GM12878 (cell line): ENCODE data around the gene ATL2. TPM values are rescaled to one million over a fixed set of nuclear protein-coding genes. Genes with fewer than 3 reads are reported as not detected.

Source experiments
- ATAC-seq: fragments of 200-7000 bp; cut with Tn5 transposase; 3 replicates; pipeline ENCODE4 v1.9.1; 2020; ENCODE audit warnings: mild to moderate bottlenecking, moderate library complexity
- BruUV-seq: library from RNA; stranded (reverse); fragments of 400-500 nt; replicated peaks from 2 replicates; lab custom pipeline; 2021; lab: Mats Ljungman, UMichigan
- CTCF ChIA-PET: fragments of 300-600 bp; sonication (Branson Sonifier 250); formaldehyde crosslinking; extraction: SDS; loops from one replicate; lab custom pipeline; 2021; ENCODE audit warnings: inconsistent platforms; lab: Yijun Ruan, JAX
- POLR2A ChIA-PET: fragments of 350-600 bp; formaldehyde crosslinking; extraction: SDS; loops from one replicate; lab custom pipeline; 2021; ENCODE audit warnings: inconsistent platforms; lab: Charles Lee
- RAD21 ChIA-PET: fragments of 300-600 bp; sonication (Branson Sonifier 250); formaldehyde crosslinking; loops from one replicate; lab custom pipeline; 2023; ENCODE audit warnings: antibody characterized with exemption; ENCODE audit not compliant: unreplicated experiment; lab: Charles Lee
- SMC1A ChIA-PET: fragments of 300-600 bp; sonication (Branson Sonifier 250); formaldehyde crosslinking; loops from one replicate; lab custom pipeline; 2023; ENCODE audit not compliant: unreplicated experiment, uncharacterized antibody; lab: Charles Lee
- DNase-seq: peaks from one replicate; pipeline ENCODE4 v3.0.0-alpha.2; 2011; ENCODE audit warnings: low read depth, low spot score
- FAIRE-seq: peaks from 3 replicates; lab custom pipeline; 2011; peaks lifted over from hg19 to GRCh38; lab: Jason Lieb, UNC
- H2AFZ ChIP-seq: 2 replicates; pipeline ENCODE4 v1.6.0; 2011; ENCODE audit warnings: low read depth, low read length, control low read depth; ENCODE audit not compliant: control insufficient read depth
- H3K27ac ChIP-seq: 2 replicates; pipeline ENCODE4 v1.5.1; 2011; ENCODE audit warnings: control low read depth; ENCODE audit not compliant: control insufficient read depth, insufficient read depth
- H3K27me3 ChIP-seq, 2 experiments: replicated peaks in 1 of 2; 2 replicates each; pipeline versions ENCODE4 v1.6.0 to v1.6.1; 2011; ENCODE audit warnings: low read length in 1 of 2; ENCODE audit not compliant: control insufficient read depth in 2 of 2, insufficient read depth in 2 of 2
- H3K36me3 ChIP-seq, 2 experiments: 2 replicates each; pipeline ENCODE4 v1.5.1; 2011; ENCODE audit warnings: low read length in 1 of 2; ENCODE audit not compliant: control insufficient read depth in 2 of 2, insufficient read depth in 2 of 2
- H3K4me1 ChIP-seq: 2 replicates; pipeline ENCODE4 v1.6.1; 2011; ENCODE audit warnings: mild to moderate bottlenecking, low read length, moderate library complexity, mixed read lengths; ENCODE audit not compliant: control insufficient read depth, insufficient read depth
- H3K4me2 ChIP-seq: 2 replicates; pipeline ENCODE4 v1.6.0; 2011; ENCODE audit warnings: control low read depth; ENCODE audit not compliant: control insufficient read depth, insufficient read depth
- H3K4me3 ChIP-seq: fragments of 200-600 bp; sonication (generic); 2 replicates; pipeline ENCODE4 v1.5.1; 2016
- H3K79me2 ChIP-seq: 2 replicates; pipeline ENCODE4 v1.6.0; 2011; ENCODE audit warnings: low read length; ENCODE audit not compliant: control insufficient read depth, insufficient read depth
- H3K9ac ChIP-seq: 2 replicates; pipeline ENCODE4 v1.8.0; 2011; ENCODE audit warnings: low read length, control low read depth, mixed read lengths; ENCODE audit not compliant: control insufficient read depth, insufficient read depth
- H3K9me3 ChIP-seq: replicated peaks from 3 replicates; pipeline ENCODE4 v1.5.1; 2011; ENCODE audit warnings: mild to moderate bottlenecking, low read length; ENCODE audit not compliant: control insufficient read depth, insufficient read depth
- H4K20me1 ChIP-seq: 2 replicates; pipeline ENCODE4 v1.6.0; 2011; ENCODE audit not compliant: control insufficient read depth, insufficient read depth
- ASH2L ChIP-seq: fragments of 300-600, 200-600 bp; sonication (generic); IDR thresholded peaks from 2 replicates; pipeline ENCODE4 v1.6.1; 2017; ENCODE audit warnings: low read depth, mild to moderate bottlenecking, borderline replicate concordance
- CBX5 ChIP-seq: sonication (generic); IDR thresholded peaks from 2 replicates; pipeline ENCODE4 v1.6.1; 2016; ENCODE audit warnings: low read depth, moderate library complexity, mild to moderate bottlenecking, inconsistent platforms
- EED ChIP-seq: sonication (generic); IDR thresholded peaks from 2 replicates; pipeline ENCODE4 v1.6.1; 2016; ENCODE audit warnings: antibody characterized with exemption, low read depth
- FOXM1 ChIP-seq: IDR thresholded peaks from 2 replicates; pipeline ENCODE4 v1.6.1; 2012; ENCODE audit warnings: low read depth, mild to moderate bottlenecking, inconsistent platforms, low read length, moderate library complexity
- HSF1 ChIP-seq: fragments of 150-350 bp; IDR thresholded peaks from 2 replicates; pipeline ENCODE4 v1.6.1; 2014; ENCODE audit warnings: mild to moderate bottlenecking, low read depth, low read length
- IRF5 ChIP-seq: fragments of 450-650 bp; IDR thresholded peaks from 2 replicates; pipeline ENCODE4 v1.6.1; 2017; ENCODE audit warnings: borderline replicate concordance
- MEF2B ChIP-seq: fragments of 450-650 bp; IDR thresholded peaks from 2 replicates; pipeline ENCODE4 v1.6.1; 2018; ENCODE audit warnings: mild to moderate bottlenecking, moderate library complexity; ENCODE audit not compliant: partially characterized antibody, poor library complexity, severe bottlenecking
- NFXL1 ChIP-seq: fragments of 450-650 bp; IDR thresholded peaks from 2 replicates; pipeline ENCODE4 v1.6.1; 2017; ENCODE audit warnings: antibody characterized with exemption, mild to moderate bottlenecking, borderline replicate concordance
- SMAD1 ChIP-seq: fragments of 450-650 bp; IDR thresholded peaks from 2 replicates; pipeline ENCODE4 v1.6.1; 2018; ENCODE audit warnings: mild to moderate bottlenecking, low read depth; ENCODE audit not compliant: partially characterized antibody
- STAT1 ChIP-seq: fragments of 450-650 bp; conservative IDR thresholded peaks from 2 replicates; pipeline ENCODE4 v1.6.1; 2014; ENCODE audit warnings: antibody characterized with exemption, mild to moderate bottlenecking
- STAT3 ChIP-seq: IDR thresholded peaks from 2 replicates; pipeline ENCODE4 v1.6.1; 2011; ENCODE audit warnings: low read depth, low read length, improper control_type of control experiment
- TARDBP ChIP-seq: IDR thresholded peaks from 2 replicates; pipeline ENCODE4 v1.6.1; 2016; ENCODE audit warnings: borderline replicate concordance
- ZNF274 ChIP-seq: IDR thresholded peaks from one replicate; pipeline ENCODE4 v1.8.0; 2011; ENCODE audit not compliant: insufficient read length, insufficient read depth
- WGBS: methylation state at CpG from one replicate; pipeline ENCODE4 v1.1.6; 2016; ENCODE audit warnings: low lambda C conversion rate; ENCODE audit not compliant: insufficient replicate concordance, insufficient coverage; ENCODE audit errors: missing lambda C conversion rate; 5-methylcytosine and 5-hydroxymethylcytosine counted together
- in situ Hi-C: fragments of 300-500 bp; cut with MboI; formaldehyde crosslinking; loops from 9 replicates; pipeline ENCODE4 v1.14.3; 2018; ENCODE audit warnings: mixed read lengths
- intact Hi-C: fragments of 100-400 bp; cut with micrococcal nuclease; formaldehyde crosslinking; loops from one replicate; pipeline ENCODE4 v1.14.2; 2022; ENCODE audit not compliant: unreplicated experiment
- polyA plus RNA-seq, 11 experiments: library from polyadenylated mRNA; depleted of rRNA in 4 of 11; unstranded in 6 of 11; stranded (reverse) in 5 of 11; fragments of >200 nt; fragmentation: Nextera tagmentation in 4 of 11; fragmentation: Illumina TruSeq in 1 of 11; extraction: Ambion mirVana in 4 of 11; extraction: Trizol in 1 of 11; gene quantifications; 1 replicate in 1 of 11; 2 replicates in 10 of 11; pipeline versions ENCODE4 v1.2.1 to v1.2.3, GENCODE V29; 2011 to 2016; ENCODE audit warnings: inconsistent platforms in 2 of 11, missing spikeins in 2 of 11, low read depth in 1 of 11
- total RNA-seq, 4 experiments: library from RNA; depleted of rRNA in 3 of 4; stranded (reverse); fragments of >200 nt in 3 of 4; fragmentation: Illumina TruSeq in 1 of 4; extraction: Trizol in 1 of 4; gene quantifications; 2 replicates each; pipeline versions ENCODE4 v1.2.1 to v1.2.3, GENCODE V29; 2013 to 2021

Gene ATL2
- total and polyA plus RNA-seq, 10 of the 15 experiments (the other 5 are each of a cell fraction or from before 2014, with no cell fraction given): 8.6 to 51.5 (median 41.8) TPM

GRCh38 chr2:38407111-38407682 lies 30.1 kb upstream of the ATL2 start:
- H3K27ac ChIP-seq: no peak overlapping the region
- no peaks in the 10 kb centered on the region for H4K20me1 ChIP-seq
- H3K4me2 ChIP-seq: no peak overlapping the region; the same call in 1 of the 2 replicates
- in situ Hi-C loops (no loop called here), intact Hi-C loops (no loop called here)
- 60% methylated on average over 4 of the region's 4 CpGs for WGBS
- H3K9ac ChIP-seq: no peak overlapping the region
- ATAC-seq: no peak
- ChIA-PET POLR2A (interaction anchor here (0.8 kb wide), 1 partner anchor 29 kb away, joined by 3 read pairs; no protein-coding TSS in a partner anchor), RAD21 (no interaction called here), CTCF (interaction anchor here (0.8 to 2.1 kb wide), 2 partner anchors 32 to 92 kb away, joined by 3 to 6 read pairs; no protein-coding TSS in a partner anchor), SMC1A (interaction anchor here (0.6 to 1.4 kb wide), 3 partner anchors 12 to 41 kb away, joined by 3 read pairs; no protein-coding TSS in a partner anchor)
- H3K9me3 ChIP-seq: peaks cover under 1% of the 10 kb centered on the region; the same call in 1 of the 3 replicates
- TF ChIP-seq EED (no peak), STAT1 (no peak), FOXM1 (no peak), IRF5 (no peak), MEF2B (no peak), HSF1 (no peak), NFXL1 (no peak), ZNF274 (no peak), TARDBP (no peak), SMAD1 (no peak), CBX5 (no peak), ASH2L (no peak), STAT3 (no peak)
- no peaks in the 10 kb centered on the region for H3K27me3 ChIP-seq
- BruUV-seq: no TSS peak
- H3K4me3 ChIP-seq: no peak overlapping the region
- FAIRE-seq: no peak
- no peaks in the 10 kb centered on the region for H3K79me2 ChIP-seq
- no peaks in the 10 kb centered on the region for H3K36me3 ChIP-seq
- H2AFZ ChIP-seq: no peak overlapping the region; the same call in 1 of the 2 replicates
- H3K4me1 ChIP-seq: peaks cover 38% of the 10 kb centered on the region
- no peak for DNase-seq
